ENCODE measurements around the gene CAMKK2.

- TF ChIP-seq CTCF (IDR thresholded peaks at IDR 0.05; ENCODE audit: low read length) (no peak), EZH2 (IDR thresholded peaks at IDR 0.05; ENCODE audit: borderline replicate concordance, low read length) (no peak)
Observed at GRCh38 chr12:121217761-121218160, 78.7 kb downstream of the CAMKK2 start.
